ENCODE data around the gene ERFL. TPM values are rescaled to one million over a fixed set of nuclear protein-coding genes. Genes with fewer than 3 reads are reported as not detected.
A peak's percentile ranks its signal among the peaks of the same experiment; 100 is the strongest.

ERFL gene
- total RNA-seq, 2 donors from 2014 or later, result not detected

DNA sequence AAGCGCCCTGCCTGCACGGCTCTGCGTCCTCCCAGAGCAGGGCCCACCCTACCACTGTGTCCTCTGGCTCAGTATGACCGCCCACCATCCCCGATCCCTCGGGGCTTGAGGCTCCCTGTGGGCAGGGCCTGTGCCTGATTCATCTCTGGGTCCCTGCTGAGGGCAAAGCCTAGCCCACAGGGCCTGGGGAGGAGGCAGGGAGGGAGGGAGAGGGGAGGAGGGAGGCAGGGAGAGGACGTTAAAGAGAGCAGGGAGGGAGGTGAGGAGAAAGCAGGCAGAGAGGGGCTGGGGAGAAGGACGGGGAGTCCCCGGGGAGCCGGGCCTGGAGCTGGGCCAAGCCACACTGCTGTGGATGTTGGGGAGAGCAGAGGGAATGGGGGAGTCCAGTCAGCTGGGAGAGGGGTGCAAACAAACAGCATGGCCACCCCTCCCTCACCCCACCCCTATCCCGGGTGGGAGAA lies 4.0 kb upstream of the ERFL start:
- DNase-seq (ENCODE audit: low spot score), result no peak
- Histone ChIP-seq H3K9me3 (no peaks in the 10 kb centered on the region), H3K4me1 (peaks cover 0 to 22% of the 10 kb centered on the region in 2 donors), H3K27ac (no peak overlapping the region), H3K36me3 (no peaks in the 10 kb centered on the region), H3K4me3 (no peak overlapping the region), H3K27me3 (peaks cover 16 to 53% of the 10 kb centered on the region in 2 donors)
- TF ChIP-seq CTCF (IDR thresholded peaks at IDR 0.05), result no peak

- H3K27me3 ChIP-seq, result peaks cover 21 to 65% of the 10 kb centered on the region in 2 donors
- H3K27ac ChIP-seq, result no peak overlapping the region
- no peaks in the 10 kb centered on the region for H3K9me3 ChIP-seq
- no peak for DNase-seq (ENCODE audit: low spot score)
- no peak overlapping the region for H3K4me3 ChIP-seq
- no peak for TF ChIP-seq CTCF (IDR thresholded peaks at IDR 0.05)
- no peaks in the 10 kb centered on the region for H3K36me3 ChIP-seq
- H3K4me1 ChIP-seq, result peaks cover 0 to 22% of the 10 kb centered on the region in 2 donors
These were observed 2.8 kb upstream of the ERFL start for GRCh38 chr19:41930926-41931592.

DNA sequence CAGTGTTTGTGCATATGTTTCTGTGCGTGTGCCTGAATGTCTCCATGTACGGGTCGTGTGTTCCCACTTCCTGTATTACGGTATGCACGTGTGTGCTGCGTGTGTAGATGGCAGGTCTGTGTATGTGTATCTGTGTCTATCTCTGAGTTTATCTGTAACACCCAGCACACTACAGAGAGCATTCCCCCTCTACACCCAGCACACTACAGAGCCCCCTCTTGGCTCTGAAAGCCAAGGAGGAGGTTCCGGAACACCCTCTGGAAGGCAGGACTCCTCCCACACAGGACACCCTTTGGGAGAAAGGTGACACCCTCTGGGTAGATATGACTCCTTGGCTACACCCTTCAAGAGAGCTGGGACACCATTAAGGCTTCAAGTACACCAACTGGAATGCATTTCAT lies 2.1 kb upstream of the ERFL start:
- Histone ChIP-seq H3K36me3 (no peaks in the 10 kb centered on the region), H3K4me3 (no peak overlapping the region), H3K27me3 (peaks cover 21 to 70% of the 10 kb centered on the region in 2 donors), H3K9me3 (no peaks in the 10 kb centered on the region), H3K27ac (no peak overlapping the region), H3K4me1 (peaks cover 0 to 22% of the 10 kb centered on the region in 2 donors)
- no peak for DNase-seq (ENCODE audit: low spot score)
- TF ChIP-seq CTCF (IDR thresholded peaks at IDR 0.05), result no peak

GRCh38 chr19:41929536-41930071 lies 1.4 kb upstream of the ERFL start:
- H3K27ac ChIP-seq, result no peak overlapping the region
- no peaks in the 10 kb centered on the region for H3K9me3 ChIP-seq
- H3K27me3 ChIP-seq, result peaks cover 26 to 73% of the 10 kb centered on the region in 2 donors
- no peak for DNase-seq (ENCODE audit: low spot score)
- no peak for TF ChIP-seq CTCF (IDR thresholded peaks at IDR 0.05)
- no peaks in the 10 kb centered on the region for H3K36me3 ChIP-seq
- no peak overlapping the region for H3K4me3 ChIP-seq
- peaks cover 0 to 22% of the 10 kb centered on the region in 2 donors for H3K4me1 ChIP-seq

DNA sequence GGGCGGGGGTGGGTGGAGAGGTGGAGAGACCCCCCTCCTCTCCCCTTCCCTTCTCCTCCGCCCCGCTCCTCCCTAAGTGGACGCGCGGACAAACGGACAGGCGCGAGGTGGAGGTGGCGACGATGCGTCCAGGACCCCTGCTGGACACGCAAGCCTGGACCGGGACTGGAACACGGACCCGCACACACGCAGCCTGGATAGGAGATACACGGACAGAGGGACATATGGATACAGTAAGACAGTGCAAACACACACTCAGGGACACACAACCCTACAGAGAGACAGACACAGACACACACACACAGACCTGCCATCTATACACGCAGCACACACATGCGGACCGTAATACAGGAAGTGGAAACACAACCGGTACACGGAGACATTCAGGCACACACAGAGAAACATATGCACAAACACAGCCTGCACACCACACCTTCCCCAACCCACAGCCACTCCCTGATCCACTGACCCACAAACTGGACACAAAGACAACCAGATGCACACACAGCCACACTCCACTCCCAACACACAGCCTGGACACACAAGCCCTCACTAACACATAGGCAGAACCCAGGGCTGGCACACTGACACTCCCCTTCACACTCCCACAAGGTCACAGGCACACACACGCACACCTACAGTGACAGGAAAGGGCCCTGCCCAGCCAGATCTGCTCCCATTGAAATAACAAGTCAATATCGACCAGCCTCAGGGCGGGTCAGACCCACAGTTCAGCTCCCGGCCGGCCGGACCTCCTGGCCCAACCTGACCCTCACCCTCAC lies 696 bp upstream of the ERFL start:
- Histone ChIP-seq H3K36me3 (no peaks in the 10 kb centered on the region), H3K9me3 (no peaks in the 10 kb centered on the region), H3K4me3 (peak overlapping the region; percentile 22 to 52), H3K27me3 (peaks cover 26 to 73% of the 10 kb centered on the region in 2 donors), H3K4me1 (peaks cover 0 to 22% of the 10 kb centered on the region in 2 donors), H3K27ac (no peak overlapping the region)
- DNase-seq (ENCODE audit: low spot score), result no peak
- no peak for TF ChIP-seq CTCF (IDR thresholded peaks at IDR 0.05)

All from right atrium auricular region (tissue), 2 donors.